ENCODE data around the gene CDKN1A.
"Not testable (repeated sequence)": the region's sequence is repeated elsewhere in the genome, so short reads cannot be mapped to it uniquely, and the experiment has no call there.

CDKN1A gene

GRCh38 chr6:36698196-36698595 lies 19.7 kb downstream of the CDKN1A start:
- no peak for DNase-seq (ENCODE audit: low spot score)

GRCh38 chr6:36698871-36699271 lies 20.4 kb downstream of the CDKN1A start:
- no peak for DNase-seq (ENCODE audit: low spot score)

DNA sequence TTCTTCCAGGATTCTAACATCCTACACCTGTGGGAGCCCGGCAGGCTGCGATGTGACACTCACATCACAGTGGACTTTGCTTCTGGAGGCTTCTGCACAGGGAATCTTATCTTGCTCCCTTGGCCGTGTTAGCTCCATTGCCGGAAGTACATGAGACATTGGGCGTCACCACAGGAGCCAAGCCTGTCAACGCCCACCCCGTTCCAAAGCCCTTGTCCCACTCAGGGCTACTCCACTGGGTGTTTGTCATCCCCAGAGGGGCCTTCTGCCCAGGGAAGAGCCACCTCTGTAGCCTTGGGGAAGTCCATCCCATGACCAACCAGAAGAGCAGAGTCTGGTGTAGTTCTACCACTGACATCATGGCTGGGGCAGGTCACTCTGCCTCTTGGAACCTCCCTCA lies 20.8 kb downstream of the CDKN1A start:
- no peak for DNase-seq (ENCODE audit: low spot score)

- no peak for DNase-seq (ENCODE audit: low spot score)
These were observed 21.7 kb downstream of the CDKN1A start for GRCh38 chr6:36700071-36700812.

GRCh38 chr6:36700831-36701230 lies 22.3 kb downstream of the CDKN1A start:
- no peak for DNase-seq (ENCODE audit: low spot score)

DNA sequence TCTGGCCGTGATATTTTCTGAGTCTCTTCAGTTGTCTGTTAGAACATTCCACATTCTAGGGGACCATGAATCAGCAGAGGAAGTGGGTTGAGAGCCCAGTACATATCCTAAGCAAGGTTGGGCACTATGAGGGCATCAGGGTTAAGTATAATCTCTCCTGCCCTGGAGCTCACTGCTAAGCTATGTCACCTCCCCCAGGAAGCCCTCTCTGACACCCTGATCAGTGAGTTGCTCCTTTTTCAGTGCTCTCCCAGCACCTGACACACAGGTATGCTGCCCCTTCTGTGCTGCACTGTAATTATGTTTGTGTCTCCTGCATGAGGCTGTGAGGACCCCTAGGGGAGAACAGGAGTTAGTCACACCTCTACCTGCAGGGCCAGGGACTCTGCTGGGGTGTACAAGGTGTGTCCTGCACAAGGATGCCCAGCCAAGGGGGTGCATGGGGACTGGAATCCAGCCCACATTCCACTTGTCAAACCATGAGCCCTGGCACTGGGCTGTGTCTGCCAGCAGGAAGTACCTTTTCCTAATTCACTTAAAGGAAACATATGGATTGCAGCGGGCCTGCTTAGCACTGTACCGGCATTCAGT lies 23.0 kb downstream of the CDKN1A start:
- DNase-seq (ENCODE audit: low spot score): no peak

DNA sequence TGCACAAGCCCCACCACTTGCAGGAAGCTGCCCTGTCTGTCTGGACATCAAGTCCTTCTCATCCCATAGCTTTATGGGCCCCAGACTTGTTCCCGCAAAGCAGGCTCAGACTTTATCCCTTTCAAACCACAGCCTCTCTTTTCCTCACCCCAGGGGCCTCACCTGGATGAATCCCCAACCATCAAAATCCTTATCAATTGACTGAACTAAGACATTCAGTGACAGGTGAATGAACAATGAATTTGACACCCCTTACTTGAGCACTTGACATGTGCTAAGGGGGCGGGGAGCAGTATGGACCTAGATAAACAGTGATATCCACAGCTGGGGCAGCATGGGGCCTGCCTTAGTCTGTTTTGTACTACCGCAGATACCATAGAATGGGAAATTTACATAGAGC lies 24.1 kb downstream of the CDKN1A start:
- DNase-seq (ENCODE audit: low spot score): no peak

- no peak for DNase-seq (ENCODE audit: low spot score)
These were observed 24.6 kb downstream of the CDKN1A start for GRCh38 chr6:36703081-36703606.

GRCh38 chr6:36703982-36704381 lies 25.5 kb downstream of the CDKN1A start:
- DNase-seq (ENCODE audit: low spot score): no peak

- DNase-seq (ENCODE audit: low spot score): not testable (repeated sequence)
These were observed 26.6 kb downstream of the CDKN1A start for GRCh38 chr6:36704961-36705577.

DNA sequence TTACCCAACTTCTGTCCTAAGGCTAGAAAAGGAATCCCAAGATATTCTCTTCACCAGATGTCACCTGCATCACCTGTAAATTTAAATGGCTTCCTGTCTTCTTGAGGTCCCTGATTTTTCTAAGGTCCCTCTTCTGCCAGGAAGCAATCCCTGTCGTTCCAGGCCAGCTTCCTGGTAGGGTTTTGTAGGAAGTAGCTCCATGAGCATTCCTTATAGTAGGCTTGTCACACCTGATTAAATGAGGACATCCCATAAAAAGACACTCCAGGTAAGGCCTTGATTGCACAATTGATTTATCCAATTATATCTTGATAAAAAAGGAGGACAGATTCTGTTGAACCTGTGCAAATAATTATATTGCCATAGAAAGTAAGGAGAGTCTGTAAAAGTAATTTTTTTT lies 27.8 kb downstream of the CDKN1A start:
- DNase-seq (ENCODE audit: low spot score): no peak

- DNase-seq (ENCODE audit: low spot score): no peak
These were observed 34.3 kb downstream of the CDKN1A start for GRCh38 chr6:36712816-36713215.

- DNase-seq (ENCODE audit: low spot score): no peak
These were observed 35.3 kb downstream of the CDKN1A start for GRCh38 chr6:36713846-36714245.

DNA sequence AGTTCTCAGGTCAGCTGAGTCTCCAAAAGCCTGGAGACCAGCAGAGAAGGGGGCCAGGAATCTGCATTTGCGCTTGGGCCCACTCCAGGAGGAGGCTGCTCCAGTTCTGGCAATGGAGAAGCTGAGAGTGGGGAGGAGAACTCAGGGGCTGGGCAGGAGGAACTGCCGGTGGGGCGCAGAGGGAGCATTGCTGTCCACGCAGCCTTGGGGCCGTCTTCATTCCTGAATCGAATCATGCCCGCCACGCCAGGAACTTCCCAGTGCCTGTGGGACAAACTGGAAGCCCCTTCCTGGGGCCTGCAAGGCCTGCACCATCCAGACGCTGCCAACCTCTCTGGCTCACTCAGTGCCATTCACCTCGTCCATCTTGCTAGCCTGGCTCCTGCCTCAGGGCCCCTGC lies 36.0 kb downstream of the CDKN1A start:
- DNase-seq (ENCODE audit: low spot score): no peak

- no peak for DNase-seq (ENCODE audit: low spot score)
These were observed 37.0 kb downstream of the CDKN1A start for GRCh38 chr6:36715469-36715868.

DNA sequence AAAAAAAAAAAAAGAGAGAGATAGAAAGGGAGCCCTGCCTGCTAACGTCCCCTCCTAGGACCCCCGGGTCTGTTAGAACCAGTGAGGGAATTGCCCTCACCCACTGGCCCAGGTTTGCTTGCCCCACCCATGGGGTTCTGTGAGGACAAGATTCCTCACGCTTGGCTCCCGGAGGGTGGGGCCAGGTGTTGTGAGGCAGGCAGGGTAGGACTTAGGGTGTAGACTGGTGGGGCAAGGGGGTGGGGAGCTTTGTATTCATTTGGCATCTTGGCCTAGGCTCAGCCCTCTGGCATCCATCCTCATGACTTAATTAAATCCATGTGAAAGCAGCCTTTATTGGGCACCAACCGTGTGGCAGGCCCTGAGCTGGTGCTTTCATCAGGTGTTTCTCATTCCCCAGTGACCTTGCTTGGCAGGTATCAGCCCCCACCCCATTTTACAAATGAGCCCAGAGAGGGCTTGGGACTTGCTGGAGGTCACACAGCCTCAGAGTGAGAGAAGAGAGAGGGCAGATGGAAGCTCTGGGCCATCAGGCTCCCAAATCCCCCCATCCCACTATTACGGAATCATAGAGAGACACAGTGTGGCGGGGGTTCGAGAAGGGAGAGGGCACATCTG lies 38.1 kb downstream of the CDKN1A start:
- DNase-seq (ENCODE audit: low spot score): no peak

DNA sequence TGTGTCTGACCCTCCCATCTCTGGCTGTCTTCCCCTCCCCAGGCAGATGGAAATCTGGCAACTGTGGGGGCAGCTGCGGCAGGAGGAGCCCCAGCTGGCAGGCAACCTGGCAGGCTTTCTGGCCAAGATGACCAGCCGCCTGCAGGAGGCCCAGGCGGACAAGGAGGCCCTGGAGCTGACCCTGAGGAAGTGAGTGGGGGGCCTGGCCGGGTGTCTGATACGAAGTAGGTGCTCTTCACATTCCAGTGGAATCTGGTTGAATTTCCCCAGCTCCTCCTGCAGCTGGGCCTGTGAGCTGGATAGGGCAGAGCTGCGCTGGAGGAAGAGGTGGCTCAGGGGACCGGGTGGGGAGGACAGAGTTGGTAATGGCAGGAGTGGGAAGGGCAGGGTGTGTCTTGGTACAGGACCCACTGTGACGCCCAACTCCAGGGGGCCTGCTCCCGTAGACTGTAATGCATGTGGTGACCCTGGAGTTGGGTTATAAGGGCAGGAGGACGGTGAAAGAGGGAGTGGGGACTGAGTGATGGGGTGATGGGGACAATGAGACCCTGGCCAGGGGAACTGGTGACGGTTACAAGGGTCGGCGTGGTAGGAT lies 38.8 kb downstream of the CDKN1A start:
- no peak for DNase-seq (ENCODE audit: low spot score)

DNA sequence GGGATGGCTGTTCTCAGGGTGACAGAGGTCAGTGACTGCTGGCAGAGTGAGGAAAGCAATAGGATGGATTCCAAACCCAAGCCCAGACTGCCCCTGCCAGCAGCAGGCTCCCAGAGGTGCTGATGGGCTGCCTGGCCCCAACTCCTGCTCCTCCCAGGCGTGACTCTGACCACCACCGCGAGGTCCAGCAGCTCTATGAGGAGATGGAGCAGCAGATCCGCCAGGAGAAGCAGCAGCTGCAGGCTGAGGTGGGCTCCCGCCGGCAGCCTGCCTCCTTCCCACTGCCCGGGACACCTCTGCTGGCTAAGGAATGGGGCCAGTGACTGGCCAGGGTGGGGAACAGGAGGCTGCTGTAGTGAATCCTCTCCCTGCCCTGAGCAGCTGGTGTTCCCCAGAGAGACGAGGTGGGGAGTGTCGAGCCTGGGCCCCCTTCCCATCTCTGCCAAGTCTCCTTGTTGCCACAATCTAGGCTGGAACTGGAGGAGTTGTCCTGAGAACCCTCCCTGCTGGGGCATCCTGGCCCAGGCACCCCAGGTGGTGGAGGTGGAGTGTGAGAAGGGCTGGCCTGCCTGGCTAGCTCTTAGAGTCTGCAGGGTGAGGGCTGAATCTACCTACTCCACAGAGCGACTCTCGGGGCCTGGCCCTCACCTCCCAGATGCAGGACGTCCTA lies 39.5 kb downstream of the CDKN1A start:
- DNase-seq (ENCODE audit: low spot score): no peak

GRCh38 chr6:36718560-36718959 lies 40.0 kb downstream of the CDKN1A start:
- no peak for DNase-seq (ENCODE audit: low spot score)

- DNase-seq (ENCODE audit: low spot score): no peak
These were observed 40.6 kb downstream of the CDKN1A start for GRCh38 chr6:36719126-36719525.

GRCh38 chr6:36720251-36721141 lies 42.0 kb downstream of the CDKN1A start:
- no peak for DNase-seq (ENCODE audit: low spot score)
